HG03432 (cell line): ENCODE data around the gene POLR2M.

Experiments
- ATAC-seq: cut with Tn5 transposase; IDR thresholded peaks from one replicate; pipeline ENCODE4 v1.9.1; 2021; ENCODE audit warnings: mild to moderate bottlenecking, moderate library complexity; ENCODE audit not compliant: unreplicated experiment

The POLR2M gene

DNA sequence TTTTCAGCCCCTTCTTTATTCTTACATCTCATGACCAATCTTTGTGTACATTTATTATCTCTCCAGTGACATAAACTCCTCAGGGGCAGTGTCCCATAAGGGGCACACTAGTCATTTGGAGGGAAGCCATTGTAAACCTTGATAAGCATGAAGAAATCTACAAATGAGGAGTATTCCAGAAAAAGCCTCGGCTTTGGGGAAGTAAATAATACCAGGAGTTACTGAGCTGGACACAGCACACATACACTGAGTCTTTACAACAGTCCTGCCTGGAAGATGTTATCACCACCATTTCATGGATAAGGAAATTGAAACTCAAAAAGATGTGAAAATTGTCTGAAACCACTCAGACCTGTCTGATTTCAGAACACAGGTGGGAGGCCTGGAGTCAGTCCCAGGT is 15.4 kb upstream of the POLR2M start:
- no peak for ATAC-seq

DNA sequence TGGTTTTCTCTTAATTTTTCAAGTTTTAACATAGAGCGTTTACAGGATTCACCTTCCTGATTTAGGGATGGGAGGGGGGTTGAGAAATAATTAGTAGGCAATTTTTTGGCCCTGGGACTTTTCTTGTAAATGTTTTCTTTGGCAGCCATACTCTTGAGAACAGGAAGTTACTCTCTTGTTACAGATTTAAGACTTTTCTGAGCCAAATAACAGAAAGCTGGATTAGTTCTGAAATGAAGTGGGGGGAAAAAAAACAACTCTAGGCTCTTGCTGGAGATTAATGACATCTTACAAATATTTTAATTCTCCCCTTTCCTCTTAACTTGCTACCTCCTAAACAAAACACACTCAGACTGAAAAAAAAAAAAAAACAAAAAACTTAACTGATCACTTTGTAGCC is 13.8 kb upstream of the POLR2M start:
- no peak for ATAC-seq

DNA sequence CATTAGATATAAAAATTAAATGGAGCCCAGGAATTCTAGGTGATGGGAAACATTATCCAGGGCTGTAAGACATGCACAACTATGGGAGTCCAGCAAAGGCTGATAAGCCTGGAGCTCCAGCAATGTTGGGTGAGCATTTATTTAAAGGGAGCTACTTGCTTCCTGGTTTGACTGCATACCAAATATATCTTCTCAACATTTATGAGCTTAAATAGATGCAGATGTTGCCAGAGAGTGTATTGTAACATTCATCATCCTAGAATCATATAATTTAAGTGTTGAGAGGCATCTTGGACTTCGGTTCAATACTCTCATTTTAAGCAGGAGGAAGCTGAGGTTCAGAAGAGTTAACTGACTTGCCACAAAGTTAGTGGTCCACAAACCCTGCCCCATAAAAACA is 12.2 kb upstream of the POLR2M start:
- no peak for ATAC-seq

DNA sequence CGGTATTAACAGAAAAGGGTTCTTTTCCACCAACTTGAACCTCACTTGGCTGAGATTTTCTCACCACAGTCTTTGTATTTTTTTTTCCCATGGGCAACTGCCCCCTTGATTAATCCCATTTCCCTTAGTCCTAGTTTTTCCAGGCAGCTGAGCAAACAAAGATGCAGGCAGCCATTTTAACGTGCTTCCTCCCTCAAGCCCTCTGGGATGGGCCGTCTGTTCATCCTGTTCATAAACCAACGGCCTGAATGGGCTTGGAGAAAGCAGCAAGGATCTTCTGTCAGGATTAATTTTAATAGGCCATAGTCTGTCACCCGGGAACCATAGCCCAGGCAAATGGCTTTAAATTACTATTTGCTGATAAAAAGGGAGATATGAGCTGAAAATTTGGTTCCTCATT is 10.4 kb upstream of the POLR2M start:
- ATAC-seq, result no peak

DNA sequence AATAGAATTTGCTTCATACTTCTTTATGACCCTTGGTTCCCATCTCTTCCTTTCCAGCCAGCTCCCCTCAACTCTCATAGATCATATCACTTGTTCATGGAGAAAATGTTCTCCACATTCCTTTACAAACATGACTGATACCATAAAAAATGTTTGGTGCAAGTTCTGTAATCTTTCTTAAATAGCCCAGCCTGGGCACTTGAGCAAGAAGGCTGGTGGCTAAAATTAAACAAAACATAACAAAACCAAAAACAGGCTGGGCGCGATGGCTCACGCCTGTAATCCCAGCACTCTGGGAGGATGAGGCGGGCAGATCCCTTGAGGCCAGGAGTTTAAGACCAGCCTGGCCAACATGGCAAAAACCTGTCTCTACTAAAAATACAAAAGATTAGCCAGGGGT is 8.9 kb upstream of the POLR2M start:
- ATAC-seq, result no peak

DNA sequence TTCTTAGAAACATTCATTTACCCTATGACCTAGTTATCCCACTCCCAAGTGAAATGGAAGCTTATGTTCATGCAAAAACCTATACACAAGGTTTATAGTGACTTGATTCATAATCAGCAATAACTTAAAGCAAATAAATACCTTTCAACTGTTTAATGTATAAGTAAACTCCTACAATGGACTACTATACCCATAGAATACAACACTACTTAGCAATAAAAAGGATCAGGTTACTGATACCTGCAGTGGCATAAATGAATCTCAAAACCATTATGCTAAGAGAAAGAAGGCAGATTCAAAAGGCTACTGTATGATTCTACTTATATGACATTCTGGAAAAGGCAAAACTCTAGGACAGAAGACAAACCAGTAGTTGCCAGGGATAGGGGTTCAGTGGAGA is 8.3 kb upstream of the POLR2M start:
- ATAC-seq, result no peak

DNA sequence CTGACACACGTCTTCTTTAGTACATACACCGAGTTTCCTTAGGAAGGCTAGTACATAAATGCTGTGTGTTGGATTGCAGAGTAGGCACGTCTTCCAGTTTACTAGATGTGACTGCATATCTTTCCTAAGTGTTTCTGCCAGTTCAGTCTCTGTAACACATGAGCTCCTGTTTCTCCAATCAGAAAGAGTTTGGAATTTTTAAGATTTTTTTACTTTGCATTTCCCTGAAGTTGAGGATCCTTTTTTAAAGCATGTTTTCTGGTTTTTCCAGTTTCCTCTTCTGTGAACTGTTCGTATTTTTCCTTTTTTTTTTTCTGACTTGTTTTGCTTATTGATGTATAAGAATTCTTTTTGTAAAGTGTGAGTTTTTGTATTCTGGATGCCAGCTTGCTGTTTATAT is 7.5 kb upstream of the POLR2M start:
- no peak for ATAC-seq

DNA sequence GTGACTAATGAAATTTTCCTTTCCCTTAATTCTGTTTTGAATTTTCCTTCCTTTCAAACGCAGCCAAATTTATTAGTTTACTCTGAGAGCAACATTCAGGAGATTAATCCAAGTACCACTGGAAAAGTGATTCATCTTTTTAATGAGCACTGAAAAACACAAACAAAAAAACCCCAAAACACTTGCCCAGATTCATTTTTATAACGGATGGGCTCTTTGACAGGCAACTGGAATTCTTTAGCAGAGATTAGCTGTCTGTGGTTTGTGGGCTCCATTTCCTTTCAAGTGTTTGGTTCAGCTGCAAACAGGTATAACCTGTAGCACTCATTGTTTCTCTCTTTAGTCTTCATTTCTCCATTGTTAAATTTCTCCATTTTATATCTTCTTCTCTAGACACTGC is 3.1 kb upstream of the POLR2M start:
- no peak for ATAC-seq

DNA sequence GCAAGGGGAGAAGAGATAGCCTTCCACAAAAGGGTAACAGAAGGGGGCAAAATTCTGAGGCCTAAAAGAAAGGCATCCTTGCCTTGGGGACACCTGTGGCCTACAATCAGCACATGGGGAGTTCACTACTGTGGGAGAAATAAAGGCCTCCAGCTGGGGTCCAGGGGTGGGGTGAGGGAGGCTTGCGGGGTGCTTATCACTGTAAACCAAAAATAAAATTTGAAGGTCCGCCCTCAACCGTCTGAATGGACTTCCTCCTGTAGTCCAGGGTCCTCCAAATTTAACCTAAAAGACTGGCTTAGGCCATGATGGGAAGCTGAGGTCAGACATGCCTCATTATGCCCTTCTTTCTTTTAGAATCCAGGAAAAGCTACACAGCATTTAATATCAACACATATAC is 2.1 kb upstream of the POLR2M start:
- no peak for ATAC-seq

DNA sequence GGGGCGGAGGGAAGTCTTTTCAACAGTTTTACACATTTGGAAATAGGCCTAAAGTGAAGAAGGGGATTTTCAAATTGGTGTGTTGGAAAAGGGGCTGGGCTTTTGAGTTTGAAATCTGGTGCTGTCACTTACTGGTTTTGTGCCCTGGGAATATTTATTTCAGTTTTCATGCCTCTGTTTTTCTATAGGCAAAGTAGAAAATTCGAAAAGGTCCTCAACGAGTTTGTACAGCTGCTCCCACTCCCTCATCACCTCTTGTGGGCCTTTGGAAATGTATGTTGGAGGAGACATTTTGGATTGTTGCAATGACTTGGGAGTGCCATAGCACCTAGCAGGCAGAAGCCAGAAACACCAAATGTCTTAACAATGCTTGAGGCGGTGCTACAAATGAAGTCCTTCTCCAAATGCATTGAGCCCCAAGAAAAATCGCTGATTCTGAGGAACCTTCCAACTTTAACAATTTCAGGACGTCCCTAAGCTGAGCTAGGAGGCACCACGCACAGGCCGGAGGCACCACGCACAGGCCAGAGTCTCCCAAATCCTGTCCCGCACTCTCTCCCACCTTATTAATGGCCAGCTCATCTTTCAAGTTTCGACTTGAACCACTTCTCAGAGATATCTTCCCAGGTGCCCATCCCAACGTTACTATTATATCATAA is 639 bp upstream of the POLR2M start:
- ATAC-seq, result no peak

DNA sequence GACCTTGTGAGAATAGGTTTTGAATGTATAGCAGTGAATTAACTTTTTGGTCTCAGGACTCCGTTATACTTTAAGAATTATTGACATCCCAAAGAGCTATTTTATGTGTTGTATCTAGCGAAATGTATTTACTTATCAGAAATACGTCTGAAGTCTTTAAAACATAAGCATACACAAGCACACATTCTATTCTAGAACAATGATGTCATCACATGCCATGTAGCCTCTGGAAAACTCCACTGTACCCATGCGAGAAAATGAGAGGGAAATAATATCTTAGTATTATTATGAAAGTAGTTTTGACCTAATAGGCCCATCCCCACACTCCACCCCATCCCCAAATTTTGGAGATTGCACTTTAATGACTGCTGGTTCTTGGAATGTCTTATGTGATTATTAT is 1.5 kb downstream of the POLR2M start:
- ATAC-seq, result no peak

DNA sequence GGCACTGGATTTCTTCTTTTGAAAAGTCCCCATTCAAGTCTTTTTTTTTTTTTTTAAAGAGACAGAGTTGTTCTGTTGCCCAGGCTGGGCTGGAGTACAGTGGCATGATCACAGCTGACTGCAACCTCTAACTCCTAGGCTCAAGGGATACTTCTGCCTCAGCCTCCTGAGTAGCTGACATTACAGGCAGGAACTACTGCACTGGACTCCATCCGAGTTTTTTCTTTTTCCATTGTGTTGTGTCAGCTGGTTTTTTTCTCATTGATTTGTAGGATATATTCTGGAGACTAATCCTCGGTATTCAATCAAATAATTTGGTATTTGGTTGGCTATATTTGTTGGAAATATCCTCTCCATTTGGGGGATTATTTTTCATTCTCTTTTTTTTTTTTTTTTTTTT is 11.8 kb downstream of the POLR2M start:
- no peak for ATAC-seq

DNA sequence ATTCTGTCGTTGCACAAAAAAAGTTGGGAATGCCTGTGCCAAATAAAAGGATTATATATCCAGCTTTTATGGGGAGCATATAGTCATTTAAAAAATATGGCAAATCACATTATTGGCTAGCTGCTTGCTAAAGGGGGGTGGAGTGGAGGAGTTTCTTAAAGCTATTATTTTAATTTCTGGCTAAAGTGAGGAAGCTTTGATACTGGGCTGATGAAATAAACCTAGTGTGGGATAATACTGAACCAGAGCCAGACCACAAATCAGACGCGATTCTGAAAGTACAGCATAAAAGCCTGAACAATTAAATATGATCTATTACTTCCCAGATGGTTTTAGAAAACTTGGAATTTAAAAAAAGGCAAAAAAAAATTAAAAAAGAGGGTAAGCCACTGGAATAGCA is 14.4 kb downstream of the POLR2M start:
- no peak for ATAC-seq

DNA sequence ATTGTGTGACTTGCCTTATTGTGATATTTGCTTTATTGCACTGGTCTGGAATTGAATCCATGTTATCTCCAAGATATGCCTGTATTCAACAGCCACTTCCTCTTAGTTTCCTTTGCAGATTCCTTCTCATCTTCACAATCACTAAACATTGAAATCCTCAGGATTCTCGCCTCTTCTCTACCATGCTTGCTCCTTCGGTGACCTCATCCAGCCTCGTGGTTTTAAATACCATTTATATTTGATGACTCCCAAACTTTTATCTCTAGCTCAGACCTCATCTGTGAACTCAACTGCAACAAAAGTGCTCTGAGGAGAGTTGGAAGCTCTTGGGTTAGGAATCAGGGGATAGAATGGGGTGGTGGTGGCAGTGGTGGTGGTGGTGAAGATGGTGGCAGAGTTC is 19.9 kb downstream of the POLR2M start:
- ATAC-seq, result no peak

DNA sequence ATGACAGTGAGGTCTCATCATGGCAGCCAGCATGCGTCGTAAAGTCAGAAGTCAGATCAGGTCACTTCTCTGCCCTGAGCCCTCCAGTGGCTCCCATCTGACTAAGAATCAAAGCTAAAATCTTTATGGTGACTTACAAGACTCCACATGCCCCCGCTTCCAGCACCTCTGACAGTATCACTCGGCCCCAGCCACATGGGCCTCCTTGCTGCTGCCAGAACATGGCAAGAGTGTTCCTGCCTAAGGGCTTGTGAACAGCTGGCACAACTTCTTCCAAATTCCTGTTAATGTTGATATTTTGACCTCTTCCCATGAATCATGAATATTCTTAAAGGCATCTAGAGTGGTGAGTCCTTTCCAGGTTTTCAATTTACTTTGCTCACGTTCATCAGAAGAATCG is 20.5 kb downstream of the POLR2M start:
- ATAC-seq, result no peak

DNA sequence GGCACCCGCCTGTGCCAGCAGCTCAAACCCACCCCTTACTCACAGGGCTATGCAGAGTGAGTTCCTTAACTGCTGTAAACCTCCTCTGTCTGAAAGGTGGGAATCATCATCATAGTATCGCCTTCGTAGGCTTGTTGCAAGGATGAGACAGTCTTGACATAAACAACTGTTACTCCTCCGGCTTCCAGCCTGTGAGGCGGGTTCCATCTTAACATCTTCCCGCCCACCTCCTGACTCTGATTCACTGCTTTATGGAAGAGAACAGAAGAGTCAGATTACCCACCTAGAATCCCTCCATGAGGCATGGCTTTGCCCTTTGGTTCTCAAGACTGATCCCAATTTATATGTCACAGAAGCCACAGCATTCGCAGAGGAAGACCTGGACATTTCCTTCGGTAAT is 21.9 kb downstream of the POLR2M start:
- no peak for ATAC-seq

DNA sequence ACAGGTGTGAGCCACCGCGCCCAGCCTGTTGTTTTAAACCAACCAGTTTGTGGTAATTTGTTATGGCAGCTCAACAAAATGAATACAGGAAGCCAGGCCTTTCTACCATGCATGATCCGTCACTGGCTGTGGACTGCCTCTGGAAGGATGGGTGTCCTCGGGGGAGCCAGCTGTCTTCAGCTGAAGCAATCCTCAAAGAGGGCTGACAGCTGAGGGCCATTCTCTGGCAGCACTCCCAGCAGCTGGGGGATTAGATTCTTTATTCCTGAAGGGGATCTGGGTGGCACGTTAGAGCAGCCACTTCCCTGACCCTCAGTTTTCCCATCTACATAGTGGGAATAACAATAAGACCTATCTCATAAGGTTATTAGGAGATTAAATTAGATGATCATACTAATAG is 24.4 kb downstream of the POLR2M start:
- no peak for ATAC-seq

DNA sequence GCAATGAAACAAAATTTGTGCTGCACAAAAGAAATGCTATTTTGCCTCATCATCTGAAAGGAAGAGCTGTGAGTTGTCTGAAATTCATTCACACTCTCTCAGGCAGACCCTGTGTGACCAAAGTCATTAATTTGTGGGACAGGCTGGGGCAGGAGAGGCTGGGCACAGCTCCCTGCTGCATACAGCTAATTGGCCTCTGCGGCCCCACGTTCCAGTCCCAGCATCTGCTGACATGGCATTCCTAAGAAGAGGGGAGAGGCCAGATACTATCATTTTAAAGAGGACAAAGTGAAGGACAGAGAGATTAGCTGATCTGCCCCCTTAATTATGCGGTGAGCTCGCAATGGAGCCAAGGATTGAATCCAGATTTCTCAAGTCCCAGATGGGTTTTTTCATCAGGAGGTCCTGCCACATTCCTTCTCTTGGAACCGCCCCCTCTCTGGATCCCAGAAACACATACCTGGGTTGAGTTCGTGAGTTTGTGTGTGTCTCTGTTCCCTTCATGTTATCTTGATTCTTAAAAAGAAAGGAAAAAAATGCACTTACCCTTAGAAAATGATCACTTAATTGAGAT is 25.1 kb downstream of the POLR2M start:
- no peak for ATAC-seq

DNA sequence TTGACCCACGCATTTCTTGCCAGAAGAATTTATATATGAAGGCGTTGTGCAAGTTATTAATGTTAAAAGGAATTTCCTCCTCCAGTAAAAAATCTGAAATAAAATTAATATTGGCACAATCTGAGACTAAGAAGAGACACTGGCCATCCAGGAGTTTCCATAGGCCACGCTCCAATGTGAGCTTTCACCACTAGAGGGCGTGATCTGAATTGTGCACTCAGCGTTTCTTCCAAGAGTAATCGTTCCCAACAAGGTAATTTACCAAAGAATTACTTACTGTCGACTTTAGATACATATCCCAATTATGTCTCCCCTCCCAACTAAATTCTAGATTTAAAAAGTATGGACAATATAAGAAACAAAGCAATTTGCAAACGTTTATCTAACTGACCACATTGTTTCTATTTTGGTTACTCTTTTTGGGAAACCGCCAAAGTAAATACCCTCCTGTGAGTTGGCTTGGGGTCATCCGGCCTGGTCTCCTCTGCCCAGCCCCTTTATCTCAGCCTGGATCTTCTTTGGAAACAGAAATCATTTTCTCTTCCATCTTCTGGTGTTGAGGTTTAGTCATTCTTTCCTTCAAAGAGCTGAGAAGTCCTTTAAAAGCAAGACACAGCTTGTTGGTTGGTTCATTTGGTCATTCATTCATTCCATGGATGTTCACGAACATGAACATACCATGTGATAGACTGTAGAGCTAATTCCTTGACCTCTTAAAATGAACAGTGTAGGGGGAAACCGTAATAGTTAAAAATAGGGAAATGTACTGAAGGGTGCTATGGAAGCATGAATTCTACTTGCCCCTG is 26.2 kb downstream of the POLR2M start:
- no peak for ATAC-seq

DNA sequence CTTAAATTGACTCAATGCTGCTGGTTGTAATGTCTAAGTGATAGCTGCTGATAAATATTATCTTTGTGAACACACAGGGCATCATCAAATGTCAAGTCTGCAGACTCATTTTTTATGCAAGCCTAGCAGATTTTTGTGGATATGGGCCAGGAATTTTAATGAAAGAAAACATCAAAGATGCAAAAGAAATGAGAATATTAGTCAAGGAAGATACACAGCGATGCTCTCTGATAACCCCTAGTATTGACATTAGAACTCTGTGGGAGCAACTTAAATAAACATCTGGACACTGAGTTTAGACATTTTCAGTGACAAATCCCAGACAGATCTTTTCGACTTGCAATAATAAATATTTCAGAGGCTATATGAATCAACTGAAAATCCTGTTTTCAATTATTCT is 28.3 kb downstream of the POLR2M start:
- ATAC-seq, result no peak

DNA sequence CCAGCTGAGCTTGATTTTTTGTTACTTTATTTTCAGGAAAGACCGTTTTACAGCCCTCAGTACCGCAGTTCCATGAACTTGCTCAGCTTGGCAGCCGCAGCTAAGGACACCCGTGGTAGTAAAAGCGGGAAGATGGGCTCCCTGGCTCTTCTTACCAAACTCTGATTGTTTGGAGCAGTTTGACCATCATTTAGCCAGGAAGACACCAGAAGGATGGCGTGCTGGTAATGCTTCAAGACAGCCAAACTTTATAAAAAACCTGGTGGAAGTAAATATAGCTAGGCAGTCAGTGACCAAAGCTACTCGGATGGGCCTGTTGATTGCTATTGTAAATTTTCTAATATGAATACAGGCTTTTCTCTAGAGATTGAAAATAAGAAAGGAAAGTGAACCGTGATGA is 28.9 kb downstream of the POLR2M start:
- no peak for ATAC-seq

DNA sequence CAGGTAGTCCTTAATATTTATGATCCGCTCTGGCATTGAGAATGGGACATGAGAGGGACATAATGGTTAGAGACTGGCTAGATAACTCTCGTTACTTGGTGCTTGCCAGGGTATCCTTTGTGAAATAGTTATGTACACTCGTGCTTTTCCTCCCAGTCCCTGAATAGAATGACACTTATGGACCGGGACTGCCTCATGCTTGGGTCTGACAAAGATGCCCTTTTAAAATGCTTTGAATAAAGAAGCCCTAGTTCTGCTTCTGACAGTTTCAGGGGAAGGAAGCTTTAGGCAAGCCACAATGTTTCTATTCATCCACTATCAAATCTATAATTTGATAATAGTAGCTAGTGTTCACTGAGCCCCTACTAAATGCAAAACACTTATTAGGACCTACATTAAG is 29.4 kb downstream of the POLR2M start:
- ATAC-seq, result no peak
